ENCODE data around the gene NECTIN3.

GRCh38 chr3:111068574-111068973 is 3.0 kb upstream of the NECTIN3 start:
- TF ChIP-seq POLR2A (IDR thresholded peaks at IDR 0.05) (no peak), CTCF (IDR thresholded peaks at IDR 0.05) (no peak), EP300 (IDR thresholded peaks at IDR 0.05) (no peak)

All from sigmoid colon (tissue), 4 donors.